NOMO-1 treated with DMSO at 0.1 percent for 48 hours (cell line): ENCODE results near the gene PGM1.

Source experiments
- DNase-seq: peaks from one replicate; lab custom pipeline; 2025; ENCODE audit not compliant: unreplicated experiment; lab: John Stamatoyannopoulos, UW

The PGM1 gene

DNA sequence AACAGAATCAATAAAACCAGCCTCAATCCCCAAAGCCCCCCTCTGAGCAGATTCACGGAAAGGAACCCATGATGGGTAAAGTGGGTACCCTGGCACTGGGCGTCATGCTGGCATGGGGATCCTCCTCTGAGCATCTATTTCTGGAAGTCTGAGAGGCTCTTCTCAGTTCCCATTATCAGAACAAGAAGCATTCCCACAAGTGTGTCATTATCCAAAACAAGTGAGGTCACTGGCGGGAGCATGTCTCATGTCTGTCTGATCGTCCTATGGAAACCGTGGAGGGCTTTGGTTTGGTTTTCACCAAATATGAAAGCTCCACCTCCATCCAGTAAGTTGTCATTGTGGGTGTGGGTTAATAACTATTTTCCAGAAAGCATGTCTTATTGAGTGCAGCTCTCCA is 70.7 kb downstream of the PGM1 start:
- no peak for DNase-seq

DNA sequence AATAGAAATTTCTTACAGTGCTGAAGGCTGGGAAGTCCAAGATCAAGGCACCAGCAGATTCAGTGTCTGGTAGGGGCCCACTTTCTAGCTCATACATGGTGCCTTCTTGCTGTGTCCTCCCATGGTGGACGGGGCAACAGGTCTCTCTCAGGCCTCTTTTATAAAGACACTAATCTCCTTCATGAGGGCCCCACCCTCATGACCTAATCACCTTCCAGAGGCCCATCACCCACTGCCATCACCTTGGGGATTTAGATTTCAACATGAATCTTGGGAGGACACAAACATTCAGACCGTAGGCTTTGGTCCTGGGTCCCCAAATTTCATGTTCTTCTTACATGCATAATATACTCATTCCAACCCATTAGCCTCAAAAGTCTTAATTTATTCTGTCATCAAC is 71.5 kb downstream of the PGM1 start:
- no peak for DNase-seq

DNA sequence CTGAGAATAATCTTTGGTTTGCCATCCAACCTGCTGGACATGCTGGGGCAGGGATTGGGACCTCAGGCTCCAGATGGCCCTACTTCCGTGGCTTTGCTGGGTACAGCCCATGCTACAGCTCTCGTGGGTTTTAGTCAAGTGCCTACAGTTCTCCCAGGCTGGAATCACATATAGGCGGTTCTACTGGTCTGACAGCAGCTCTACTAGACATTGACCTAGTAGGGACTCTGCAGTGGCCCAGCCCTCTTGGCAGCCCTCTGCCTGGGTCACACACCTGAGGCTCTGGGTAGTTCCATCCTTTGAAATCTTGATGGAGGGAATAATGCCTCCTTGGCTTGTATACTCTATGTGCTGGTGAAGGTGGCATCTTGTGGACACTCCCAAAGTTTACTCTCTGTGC is 72.2 kb downstream of the PGM1 start:
- DNase-seq: no peak

DNA sequence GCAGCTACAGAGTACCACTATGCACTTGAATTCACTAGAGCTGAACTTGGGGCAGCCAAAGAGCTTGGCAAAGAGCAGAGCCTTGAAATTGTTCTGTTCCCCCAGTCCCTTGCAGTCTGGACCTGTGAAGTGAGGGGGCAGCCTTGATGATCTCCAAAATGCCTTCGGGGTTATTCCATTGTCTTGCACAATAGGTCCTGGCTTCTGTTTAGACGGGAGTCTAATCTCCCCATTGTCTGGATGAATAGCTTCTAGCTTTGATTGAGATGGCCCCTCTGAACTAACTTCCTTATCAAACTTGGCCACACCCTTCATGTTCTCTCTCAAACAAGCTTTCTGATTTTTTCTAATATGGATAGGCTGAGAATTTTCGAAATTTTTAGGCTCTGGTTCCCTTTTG is 72.6 kb downstream of the PGM1 start:
- DNase-seq: no peak

DNA sequence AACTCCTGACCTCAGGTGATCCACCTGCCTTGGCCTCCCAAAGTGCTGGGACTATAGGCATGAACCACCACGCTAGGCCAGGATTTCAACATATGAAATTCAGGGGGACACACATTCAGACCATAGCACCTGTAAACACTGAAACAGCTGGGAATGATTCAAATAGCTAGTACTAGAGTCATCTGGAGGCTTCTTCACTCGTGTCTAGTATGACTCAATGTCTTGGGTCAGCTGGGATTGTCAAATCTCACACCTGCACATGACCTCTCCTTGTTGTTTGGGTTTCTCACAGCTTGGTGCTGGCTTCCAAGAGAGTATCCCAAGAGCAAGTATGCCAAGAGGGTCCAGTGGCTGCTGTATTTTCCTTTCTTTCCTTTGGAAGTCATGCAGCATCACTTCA is 75.1 kb downstream of the PGM1 start:
- DNase-seq: no peak

DNA sequence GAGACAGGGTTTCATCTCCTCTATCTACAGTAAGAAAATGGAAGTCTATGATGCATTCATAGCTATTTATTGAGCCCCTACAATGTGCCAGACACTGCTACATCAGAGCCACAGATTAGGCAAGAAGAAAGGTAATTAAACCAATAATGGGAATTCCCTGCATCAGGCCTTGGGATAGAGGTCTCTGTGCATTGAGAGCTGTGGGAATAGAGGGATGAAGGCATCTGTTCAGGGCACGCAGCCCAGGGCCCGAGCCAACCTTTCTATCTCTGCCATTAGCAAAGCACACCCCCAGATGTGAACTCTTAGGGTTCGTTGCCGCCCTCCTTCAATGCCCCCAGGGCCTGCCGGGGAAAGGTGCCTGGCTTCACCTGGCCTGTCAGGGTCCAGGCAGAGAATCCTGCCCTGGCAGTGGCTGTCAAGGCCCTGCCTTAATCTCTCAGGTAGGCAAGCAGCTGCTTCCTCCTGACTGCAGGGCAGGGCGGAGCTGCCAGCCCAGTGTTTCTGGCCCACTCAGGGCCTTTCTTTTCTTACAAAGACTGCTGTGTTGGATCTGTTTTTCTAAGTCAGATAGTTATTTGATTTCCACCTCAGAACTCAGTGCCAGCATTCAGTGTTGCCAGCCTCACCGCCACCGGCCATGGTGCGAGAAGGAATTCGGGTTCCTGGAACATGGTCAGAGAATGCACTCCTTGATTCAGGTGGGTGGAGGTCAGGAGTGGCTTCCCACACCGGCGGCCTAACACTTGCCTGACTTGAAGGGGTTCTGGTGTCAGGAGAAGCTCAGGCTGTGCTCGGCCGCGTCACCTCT is 76.1 kb downstream of the PGM1 start:
- no peak for DNase-seq

DNA sequence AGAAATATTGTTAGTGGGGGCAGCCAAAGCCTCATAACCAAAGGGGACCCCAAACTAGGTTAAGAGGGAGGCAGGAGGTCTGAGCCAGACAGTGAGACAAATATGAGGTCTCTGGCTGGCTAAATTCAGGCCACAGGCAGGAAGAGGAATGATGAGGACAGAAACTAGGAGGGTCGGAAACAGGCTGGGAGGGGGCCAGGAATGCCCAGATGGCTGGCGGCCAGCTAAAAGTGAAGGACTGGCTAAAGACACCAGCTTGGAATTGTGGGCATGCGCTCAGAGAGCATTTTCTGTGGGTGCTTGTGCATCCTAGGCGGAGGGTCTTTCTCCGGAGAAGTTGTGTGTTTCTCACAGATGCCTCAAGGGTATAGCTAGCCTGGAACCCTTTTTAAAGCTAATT is 77.0 kb downstream of the PGM1 start:
- DNase-seq: no peak

DNA sequence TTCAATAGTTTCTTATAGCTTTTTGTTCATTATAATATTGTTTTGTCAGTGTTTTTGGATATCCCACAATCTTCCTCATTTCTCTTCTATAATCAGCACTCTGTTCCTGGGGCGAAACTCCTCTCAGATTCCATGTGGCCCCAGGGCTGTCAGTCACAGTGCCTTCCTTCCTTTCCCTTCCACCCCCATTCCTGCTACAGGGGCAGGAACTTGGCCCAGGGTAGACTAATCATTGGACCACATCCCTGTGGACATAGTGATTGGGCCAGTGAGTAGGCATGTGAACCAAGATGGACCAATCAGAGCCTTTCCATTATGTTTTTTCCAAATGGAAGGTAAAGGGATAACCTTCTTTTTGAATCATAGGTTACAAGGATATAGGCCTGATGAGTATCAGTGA is 78.3 kb downstream of the PGM1 start:
- DNase-seq: no peak

DNA sequence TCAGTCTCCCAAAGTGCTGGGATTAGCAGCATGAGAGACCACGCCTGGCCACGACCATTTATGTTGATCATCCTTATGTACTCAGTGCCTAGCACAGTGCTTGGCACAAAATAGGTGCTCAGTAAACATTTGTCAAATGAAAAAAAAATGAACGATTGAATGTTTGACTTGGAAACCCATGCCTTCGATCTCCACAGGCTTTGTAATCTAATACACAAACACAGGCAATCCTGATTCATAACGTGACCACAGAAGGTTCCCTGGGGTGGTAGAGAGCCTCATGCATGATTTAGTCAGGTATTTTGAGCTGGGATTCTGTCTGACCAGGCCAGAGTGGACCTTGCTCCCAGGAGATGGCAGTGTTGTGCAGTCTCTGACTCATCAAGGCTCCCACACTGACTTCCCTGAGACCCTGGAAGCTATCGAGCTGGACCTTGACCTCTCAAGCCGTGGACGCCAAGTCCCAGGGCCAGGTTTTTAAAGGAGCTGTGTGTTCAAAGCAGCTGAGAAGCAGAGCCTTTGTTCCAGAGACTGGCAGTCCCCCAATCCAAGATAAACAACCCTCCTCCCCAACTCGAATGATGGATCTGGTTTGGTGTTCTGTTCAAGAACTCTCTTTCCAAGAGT is 81.1 kb downstream of the PGM1 start:
- DNase-seq: no peak

DNA sequence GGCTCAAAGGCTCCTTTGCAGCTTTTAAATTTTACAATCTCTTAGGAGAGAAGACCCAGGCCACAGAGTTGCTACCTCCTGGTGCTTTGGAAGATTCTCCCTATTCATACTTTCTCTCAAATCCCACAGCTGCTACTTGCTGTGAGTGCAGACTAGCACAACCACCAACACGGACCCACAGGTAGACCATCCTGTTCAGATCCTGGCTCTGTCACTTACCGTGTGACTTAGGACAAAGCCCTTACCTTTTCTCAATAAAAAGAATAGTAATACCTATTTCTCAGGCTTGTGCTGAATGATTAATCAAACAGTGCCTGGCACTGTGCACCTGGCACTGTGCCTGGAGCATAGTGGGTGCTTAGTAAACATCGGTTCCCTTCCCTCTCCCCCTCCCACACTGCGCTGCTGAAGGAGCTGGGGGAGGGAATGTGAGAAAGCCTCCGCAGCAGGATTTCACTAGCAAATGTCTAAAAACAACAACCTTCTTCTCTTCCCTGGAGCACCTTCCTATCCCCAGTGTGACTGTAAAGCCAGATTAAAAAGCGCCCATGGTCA is 81.7 kb downstream of the PGM1 start:
- no peak for DNase-seq

DNA sequence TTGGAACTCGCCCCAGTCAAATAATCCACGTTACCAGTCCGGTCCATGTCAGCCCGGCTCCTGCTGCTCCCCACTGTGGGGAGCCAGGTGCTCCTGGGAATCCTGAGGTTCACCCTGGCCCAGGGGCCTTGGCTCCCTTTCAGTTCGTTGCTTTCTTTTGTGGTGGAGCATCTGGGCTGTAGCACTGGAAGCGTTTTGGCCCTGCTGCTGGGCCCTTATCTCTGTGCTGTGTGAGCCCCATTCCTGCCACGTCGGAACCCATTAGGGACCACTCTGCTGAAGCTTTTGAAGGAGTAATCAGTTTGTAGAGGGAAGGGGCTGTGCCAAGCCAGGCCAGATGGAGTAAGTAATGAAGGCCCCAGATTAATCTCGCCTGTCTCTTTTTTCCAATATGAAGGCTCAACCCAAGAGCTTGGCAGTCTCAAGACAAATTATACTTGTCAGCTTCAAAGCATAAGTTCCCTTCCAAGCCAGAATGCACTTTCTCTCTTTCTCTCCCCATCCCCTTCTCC is 82.3 kb downstream of the PGM1 start:
- DNase-seq: no peak

DNA sequence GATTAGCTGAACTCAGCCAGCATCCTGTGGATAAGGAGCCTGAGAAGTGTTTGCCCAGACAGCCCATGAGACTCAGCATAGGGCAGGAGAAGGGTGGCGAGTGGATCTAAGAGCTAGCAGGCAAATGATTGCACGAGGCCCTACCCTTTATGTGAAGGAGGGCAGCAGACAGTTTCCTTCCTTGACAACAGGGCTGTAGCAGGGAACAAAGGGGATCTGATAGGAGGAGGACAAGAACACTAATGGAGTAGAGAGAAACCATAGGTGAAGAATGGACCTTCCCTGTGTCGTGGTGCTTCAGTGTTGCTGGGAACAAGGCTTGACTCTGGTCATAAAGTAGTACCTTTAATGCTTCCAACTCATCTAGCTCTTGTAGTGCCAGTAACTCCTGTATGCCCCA is 84.3 kb downstream of the PGM1 start:
- no peak for DNase-seq

DNA sequence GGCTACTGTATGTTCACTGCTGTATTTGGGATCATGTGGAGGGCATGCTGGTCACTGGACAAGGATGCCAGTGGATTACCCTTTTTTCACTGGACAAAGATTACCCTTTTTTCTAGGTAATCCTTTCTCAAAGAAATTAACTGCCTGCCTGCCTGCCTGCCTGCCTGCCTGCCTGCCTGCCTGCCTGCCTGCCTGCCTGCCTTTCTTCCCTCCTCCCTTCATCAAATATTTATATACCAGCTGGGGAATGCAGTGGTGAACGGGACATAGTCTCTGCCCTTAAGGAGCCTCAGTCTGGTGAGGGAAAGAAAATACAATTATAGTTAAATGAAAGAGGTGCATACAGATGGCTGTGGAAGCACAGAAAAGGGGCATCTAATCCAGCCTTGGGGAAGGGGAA is 85.0 kb downstream of the PGM1 start:
- DNase-seq: no peak

DNA sequence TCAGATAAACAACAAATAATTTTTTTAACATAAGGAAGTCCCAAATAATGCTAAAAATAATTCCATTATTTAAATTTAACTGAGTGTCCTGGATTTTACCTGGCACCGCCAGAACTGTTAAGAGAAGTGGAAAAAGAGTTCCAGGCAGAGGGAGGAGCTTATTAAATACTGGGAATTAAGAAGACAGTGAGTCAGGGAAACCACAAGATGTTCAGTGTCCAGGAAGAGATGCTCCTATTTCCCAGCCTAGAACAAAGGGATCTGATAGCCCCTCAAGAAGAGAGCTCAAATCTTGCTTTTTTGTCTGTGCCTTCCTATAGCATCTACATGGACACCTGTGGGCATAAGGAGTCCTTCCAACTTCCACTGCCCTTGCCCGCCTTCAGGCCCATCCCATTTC is 85.9 kb downstream of the PGM1 start:
- DNase-seq: no peak

DNA sequence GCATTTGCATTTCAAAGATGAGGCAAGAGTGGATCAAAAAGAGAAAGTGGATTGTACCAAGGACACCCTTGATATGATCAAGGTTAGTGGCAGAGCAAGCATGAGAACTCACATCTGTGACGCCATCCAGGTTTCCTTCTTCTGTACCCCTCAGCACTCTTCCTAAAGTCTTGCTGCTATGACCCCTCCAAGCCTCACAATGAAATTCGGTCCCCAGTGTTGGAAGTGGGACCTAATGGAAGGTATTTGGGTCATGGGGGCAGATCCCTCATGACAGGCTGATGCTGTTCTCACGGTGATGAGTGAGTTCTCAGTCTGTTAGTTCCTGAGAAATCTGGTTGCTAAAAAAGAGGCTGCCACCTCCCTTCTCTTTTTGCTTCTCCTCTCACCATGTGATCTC is 86.4 kb downstream of the PGM1 start:
- DNase-seq: no peak

DNA sequence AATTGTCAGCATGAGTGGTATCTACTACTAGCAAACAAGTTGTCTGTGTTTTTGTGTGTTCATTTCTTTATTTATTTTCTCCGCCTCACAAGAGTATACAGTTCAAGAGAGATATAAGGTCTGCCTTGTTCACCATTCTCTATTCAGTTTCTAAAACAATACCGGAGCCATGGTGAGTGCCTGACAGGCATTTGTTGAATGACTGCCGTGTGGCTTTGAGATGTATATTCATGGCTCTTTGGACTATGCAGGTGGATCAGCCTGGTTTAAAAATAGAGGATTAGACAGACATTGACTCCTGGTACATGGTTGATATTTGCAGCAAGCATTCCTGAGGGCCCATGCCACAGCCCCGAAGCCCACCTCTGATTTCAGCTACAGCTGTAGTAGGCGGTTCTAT is 89.7 kb downstream of the PGM1 start:
- no peak for DNase-seq

DNA sequence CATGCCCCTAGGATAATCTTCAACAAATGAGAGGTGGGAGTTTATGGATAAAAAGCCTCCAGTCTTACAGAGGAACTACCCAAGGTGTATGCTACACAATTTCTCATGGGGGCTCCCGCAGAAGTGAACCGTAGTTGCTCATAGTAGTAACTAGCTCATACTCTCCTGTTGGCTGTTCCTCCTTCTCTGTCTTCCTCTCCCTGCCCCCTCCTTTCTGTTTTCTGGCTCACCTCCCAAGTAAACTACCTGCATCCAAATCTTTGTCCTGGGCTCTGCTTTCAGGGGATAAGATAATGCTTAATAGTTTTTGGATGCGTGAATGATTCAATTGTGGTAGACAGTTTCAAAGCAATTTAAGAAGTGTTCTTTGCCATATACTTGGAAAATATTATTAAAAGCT is 90.5 kb downstream of the PGM1 start:
- no peak for DNase-seq

DNA sequence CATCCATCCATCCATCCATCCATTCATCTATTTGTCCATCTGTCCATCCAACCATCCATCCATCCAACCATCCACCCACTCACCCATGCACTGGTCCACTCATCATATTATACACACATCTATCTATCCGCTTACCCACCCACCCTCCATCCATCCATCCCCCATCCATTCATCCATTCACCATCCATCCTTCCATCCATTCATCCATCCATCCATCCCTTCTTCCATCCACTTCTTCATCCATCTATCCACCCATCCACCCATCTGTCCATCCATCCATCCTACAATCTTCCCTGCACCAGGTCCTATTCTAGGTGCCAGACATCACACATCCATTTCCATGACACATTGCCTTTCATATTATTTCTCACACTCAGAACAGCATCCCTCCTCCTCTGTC is 93.5 kb downstream of the PGM1 start:
- no peak for DNase-seq

DNA sequence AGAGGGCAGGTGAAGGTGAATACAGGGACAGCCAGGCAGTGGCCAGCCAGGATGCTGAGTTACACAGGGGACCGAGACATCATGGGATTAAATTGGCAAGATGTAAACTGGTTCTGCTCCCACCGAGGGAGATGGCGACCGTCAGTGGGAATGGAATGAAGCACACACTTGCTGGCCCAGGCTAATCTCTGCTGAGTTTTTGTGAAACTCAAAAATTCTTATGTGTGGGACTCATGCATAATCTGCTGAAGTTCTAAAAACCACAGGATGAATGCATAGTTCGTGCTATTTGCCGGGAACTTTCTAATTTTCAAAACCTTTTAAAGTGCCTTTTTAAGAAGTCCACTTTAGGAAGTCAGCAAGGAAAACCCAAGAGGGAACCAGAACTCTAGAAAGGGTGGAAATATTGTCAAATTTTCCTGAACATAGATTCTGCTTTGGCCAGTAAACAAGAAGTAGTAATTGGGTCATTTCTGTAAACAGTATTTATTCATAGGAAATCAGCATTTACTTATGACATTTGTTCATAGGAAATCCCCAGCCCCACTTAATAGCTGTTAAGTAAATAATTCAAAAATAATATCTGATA is 95.2 kb downstream of the PGM1 start:
- DNase-seq: no peak

DNA sequence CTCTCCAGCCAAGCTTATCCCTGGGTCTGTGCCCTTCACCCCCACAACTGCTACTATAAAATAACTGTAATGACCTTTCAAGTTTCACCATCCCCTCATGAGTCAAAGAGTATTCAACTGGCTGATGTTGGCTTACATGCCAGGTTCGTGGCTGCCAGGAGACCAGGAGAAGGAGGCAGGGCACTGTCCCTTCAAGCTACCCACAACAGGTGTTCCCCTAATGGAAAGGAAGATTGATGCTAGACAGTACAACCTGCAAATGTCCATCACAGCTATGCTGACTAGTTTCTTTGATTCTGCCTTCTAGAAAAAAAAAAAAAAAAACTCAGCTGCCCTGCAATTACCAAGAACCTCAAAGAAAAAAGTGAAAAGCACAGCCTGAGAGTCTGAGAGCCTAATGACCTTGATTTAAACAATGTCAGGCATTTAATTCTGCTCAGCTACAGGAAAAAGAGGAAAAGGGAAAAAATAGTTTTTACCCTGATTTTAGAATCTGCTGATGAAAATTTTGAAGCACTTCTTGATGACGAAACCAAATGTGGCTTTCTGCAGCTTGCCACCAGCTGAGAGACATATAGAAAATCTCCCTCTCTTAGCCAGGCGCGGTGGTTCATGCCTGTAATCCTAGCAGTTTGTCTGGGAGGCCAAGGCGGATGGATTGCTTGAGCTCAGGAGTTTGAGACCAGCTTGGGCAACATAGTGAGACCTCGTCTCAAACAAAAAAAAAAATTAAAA is 97.9 kb downstream of the PGM1 start:
- DNase-seq: no peak

DNA sequence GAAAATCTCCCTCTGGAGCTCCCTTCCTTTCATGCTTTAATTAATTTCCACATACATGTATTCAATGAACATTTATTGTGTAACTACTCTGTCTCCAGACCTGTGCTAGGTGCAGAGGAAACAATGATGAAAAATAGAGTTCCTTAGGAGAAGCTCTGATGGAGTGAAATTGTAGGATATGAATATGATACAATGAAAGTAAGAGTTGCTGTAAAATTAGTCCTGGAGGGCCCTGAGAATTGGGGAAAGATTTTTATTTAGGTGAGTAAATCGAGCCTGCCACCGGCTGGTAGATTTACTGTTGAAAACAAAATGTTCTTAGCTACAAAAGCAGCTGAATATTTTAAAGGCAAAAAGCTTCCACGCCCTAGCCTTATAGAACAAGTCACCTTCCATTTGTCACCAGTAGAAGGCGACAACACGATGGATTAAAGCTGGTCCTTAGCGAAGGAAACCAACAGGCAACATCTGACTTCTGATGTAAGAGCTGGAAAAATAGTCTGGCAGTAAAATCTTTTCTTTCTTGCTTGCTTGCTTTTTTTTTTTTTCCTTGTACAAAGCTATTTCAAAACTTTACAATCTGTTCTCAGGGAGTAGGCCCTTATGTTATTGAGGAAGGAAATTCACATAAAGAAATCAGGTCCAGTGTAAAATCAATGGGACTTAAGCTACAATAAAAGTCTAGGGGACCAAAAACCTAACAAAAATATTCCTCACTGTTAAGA is 98.7 kb downstream of the PGM1 start:
- peak; percentile 43 for DNase-seq
